GM18502 (cell line): Measurements from ENCODE around the gene CRTAC1.

Experiments
- ATAC-seq: cut with Tn5 transposase; IDR thresholded peaks from one replicate; pipeline ENCODE4 v1.9.1; 2021; ENCODE audit warnings: mild to moderate bottlenecking; ENCODE audit not compliant: unreplicated experiment, poor library complexity

The CRTAC1 gene

DNA sequence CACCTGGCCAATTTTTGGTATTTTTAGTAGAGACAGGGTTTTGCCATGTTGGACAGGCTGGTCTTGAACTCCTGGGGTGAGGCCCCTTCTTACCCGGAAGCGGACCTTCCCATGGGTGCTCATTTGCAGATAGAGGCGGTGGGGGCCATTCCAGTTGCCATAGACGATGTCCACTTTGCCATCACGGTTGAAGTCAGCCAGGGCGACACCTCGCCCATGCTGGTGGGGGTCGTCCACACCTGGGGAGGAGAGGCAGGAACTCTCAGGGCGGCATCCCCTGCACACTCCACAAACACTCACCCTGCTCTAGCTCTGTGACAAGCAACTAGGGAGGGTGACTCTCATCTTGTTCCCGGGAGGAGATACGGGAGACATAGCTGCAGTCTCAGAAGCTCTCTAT lies 125.8 kb downstream of the CRTAC1 start:
- ATAC-seq = no peak

DNA sequence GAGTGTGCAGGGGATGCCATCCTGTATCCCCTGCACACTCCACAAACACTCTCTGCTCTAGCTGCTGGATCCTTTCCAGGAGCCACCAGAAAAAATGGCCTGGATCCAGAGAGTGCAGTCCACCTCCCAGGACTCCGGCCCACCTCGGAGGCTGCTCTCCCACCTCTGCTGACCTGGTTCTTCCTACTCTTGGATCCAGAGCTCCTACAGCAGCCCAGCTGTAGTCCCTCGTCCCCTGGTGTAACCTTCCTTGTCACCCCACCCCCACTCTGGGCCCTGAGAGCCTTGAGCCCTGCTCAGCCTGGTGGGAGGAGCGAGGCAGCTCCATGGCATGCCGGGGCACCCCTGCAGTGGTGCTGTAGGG lies 126.4 kb downstream of the CRTAC1 start:
- no peak for ATAC-seq

DNA sequence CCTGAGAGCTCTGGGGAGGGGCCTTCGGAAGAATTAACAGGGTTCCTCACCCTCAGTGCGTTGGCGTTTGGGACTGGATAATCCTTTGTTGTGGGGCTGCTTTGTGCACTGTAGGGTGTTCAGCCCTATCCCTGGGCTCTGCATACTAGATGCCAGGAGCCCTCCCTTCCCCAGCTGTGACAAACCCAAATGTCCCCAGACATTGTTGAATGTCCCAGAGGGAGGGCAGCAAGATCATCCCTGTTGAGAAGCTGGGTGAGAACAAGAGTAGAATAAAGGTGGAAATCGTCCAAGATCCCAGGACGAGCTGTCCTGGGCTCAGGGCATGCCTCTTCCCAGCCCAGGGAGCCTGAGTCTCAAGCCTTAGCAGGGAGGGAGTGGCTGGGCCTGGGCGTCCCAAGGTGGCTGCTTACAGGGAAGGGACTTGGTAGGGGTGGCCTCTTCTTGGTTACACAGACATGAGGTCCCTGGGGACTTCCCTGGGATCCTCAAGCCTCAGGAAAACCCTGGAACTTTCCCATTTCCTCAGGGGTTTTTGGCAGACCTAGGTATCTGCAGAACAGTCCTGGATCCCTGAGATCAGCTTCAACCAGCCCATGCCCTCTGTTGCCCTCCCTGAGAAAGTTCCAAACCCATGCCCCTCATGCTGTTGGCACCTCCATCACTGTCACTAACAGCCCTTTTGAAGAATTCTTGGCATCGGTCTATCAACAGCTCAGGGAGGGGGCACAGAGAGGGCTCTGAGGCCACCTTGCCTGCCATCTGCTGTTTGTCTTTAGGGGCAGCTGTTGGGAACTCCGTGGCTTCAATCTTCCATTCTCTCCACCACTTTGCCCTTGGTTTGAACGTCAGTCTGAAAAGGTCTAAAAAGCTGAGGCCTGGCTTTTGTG lies 127.0 kb downstream of the CRTAC1 start:
- ATAC-seq = no peak

DNA sequence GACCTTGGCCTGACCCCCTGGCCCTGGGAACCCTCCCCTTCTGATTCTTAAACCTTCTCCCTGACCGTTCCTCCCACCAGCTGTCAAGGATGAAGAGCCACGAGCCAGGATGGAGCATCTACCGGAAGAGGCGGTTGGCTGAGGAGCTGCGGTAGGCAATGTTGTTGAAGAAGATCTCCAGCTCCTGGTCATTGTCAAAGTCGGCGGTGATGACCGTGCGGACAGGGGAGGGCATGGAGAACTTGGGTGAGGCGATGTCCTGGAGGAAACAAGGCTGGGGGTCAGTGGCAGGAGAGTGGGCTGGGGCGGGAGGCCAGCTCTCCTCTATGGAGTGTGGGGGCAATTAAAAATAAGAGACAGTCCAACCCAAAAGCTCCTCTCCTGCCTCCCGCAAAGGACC lies 129.0 kb downstream of the CRTAC1 start:
- ATAC-seq = no peak

DNA sequence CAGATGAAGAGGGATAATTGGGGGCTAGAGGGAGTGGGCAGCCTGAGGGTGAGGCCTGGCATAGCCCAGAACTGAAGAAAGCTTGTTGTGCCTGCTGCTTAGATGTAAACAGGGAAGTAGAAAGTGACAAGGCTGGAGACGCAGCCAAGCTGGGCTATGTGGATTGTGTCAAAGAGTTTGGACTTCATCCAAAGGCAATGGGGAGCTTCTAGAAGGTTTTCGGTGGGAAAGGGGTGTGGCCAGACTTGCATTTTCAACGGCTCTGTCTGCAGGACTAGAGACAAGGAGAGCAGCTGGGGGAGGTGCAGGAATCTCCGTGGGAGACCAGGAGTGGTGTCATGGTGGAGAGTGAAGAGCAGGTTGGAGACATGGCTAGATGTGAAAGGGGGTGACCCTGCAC lies 132.0 kb downstream of the CRTAC1 start:
- ATAC-seq = no peak

DNA sequence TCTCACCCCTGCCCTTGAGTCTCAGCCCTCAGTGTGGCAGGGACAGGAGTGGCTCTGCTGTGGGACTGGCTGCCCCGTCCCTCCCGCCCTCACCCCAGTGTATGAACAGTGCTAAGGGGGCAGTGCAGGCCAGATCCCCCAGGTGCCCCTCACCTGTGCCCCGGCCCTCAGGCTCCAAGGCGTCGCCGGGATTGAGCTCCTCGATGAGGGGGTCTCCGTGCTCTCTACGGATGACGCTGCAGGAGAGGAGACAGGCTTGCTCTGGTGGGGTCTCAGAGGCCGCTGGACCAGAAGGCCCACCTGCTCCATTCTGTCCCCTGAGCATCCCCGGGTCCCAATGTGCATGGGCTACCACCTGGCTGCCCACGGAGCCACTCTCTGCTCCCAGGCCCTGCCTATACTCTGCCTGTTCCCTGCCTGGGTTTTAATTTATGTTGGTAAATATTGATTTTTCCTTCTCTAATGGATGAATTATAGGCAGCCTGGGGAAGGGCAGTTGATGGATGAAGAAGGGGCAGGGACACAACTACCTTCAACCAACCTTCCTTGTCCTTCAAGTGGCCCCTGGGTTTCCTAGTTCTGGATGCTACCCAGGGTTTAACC lies 133.6 kb downstream of the CRTAC1 start:
- ATAC-seq = no peak

DNA sequence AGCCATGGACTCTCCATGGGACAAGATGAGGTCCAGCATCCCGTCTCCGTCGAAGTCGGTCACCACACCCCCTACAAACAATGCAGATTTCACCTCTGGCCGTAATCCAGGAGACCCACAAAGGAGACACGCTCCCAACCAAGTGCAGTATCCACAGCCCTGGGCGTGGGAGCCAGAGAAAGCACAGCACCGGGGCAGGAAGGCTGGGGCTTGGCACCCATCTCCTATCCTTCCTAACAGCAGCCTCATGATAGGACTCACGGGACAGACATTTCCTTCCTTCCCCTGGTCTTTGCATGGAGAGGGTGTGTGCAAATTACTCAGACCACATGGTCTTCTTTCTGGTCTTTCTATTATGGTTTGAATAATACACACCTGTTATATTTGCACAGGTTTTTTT lies 134.5 kb downstream of the CRTAC1 start:
- ATAC-seq = no peak

DNA sequence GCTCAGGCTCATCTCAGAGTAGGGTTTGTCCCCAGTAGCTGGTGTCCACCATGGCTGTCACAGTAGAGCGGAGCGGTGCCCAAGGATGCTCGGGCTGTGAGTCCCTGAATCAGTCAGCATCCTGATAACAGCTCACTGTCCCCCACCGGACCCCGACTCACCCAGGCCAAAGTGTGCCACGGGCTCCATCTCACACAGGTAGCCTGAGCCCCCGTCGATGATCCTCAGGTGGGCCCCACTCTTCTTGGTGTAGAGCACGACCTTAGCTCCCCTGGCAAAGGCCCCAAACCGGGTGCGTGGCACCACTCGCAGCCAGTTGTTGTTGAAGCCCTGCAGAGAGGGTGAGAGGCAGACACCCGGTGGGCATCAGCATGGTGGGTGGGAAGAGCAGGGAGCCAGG lies 135.3 kb downstream of the CRTAC1 start:
- no peak for ATAC-seq

DNA sequence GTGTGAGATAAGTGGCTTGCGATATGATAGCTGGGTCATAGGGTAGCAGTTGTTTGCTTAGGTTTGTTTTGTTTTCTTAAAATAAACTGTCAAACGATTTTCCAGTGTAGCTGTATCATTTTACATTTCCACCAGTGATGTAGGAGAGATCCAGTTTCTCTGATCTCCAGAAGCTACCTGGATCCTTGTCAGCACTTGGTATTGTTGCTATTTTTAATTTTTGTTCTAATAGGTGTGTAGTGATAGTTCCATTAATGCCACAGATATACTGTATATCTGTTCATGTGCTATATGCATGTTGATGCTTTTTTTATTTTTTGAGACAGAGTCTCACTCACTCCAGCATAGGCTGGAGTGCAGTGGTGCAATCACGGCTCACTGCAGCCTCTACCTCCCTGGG lies 136.3 kb downstream of the CRTAC1 start:
- ATAC-seq = no peak

DNA sequence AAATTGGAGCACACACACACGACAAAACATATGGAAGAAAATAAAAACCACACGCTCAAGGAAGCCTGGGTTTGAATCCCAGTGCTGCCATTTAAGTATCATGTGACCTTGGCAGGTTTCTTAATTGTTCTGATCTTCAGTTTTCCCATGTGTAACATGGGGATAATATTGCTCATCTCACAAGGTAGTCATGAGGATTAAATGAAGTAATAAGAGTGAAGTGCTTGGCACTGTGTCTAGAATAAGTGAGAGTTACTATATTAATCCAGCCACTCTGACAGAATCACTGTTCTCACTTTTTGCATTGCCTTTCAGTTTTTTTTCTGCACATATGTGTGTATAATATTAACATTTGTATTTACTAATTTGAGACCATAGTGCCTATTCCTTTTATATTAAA lies 137.5 kb downstream of the CRTAC1 start:
- no peak for ATAC-seq

DNA sequence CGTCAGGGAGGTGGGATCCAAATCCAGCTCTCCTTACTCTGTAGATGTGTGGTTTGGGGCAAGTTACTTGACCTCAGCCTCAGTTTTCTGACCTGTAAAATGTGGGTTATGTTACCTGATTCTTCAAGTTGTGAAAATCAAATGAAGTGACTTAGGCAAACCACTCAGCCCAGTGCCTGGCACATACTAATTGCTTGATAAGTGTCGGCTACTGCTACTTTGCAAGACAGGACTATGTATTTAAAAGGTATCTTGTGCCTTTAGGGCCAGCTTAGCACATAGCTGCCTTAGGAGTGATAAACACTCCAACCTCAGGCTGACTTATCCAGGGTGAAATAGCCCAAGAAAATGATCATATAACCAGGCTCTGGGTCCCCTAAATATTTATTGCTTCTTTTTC lies 137.9 kb downstream of the CRTAC1 start:
- ATAC-seq = no peak

DNA sequence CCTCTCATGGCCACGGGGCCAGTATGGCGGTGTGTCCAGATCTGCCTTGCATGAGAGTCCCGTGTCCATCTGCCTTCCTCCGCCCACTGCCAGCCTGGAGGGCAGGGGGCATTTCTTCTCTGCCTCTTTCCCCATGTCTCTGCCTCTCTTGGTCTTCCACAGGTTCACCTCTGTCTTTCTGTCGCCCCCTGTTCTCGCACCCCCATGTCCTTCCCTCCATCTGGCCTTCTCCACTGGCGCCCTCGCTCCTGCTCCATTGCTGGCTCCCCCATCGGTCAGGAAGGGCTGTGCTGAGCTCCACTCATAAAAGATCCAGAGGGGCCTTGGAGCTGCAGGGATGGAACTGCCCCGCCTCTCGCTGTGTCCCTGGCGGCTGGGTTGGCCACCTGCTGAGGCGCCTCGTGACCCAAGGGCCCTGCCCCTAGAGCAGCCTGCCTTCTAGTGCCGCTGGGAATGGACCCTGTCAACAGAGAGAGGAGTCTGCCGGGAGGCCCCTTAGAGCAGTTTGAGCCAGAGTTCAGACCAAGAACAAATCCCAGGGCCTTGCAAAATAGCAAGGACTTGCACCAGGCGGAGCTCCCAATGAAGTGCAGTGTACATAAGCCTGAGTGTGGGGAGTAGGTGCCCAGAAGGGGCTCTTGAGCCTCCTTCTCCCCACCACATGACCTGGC lies 138.8 kb downstream of the CRTAC1 start:
- no peak for ATAC-seq

DNA sequence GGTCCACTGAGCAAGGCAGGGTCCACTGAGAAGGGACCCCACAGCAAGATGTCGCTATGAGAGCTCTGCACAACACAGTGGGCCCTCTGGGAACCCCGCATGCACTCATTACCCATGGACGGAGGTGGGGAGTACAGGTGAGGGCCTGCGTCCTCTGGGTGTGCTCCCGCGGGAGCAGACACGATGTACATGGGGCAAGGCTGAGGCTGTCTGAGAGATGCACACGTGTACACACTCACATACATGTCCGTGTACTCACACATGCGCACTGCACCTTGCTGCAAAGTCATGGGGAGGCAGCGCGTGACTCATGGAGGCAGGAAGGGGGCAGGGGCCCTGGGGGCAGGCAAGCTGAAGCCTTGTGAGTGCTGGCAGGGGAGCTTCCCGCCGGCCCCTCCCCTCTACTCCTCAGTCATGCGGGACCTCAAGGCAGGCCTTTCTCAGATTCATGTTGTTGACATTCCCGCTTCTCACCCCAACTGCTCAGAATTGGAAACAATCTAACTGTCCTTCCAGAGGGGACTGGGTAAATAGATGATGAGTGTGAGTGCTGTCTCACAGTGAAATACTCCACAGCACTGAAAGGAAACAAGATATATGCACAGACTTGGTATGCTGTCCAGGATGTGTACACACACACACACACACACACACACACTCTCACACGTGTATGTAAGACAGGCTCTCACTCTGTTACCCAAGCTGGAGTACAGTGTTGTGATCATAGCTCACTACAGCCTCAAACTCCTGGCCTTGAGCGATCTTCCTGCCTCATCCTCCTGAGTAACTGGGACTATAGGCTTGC lies 140.8 kb downstream of the CRTAC1 start:
- ATAC-seq = no peak

DNA sequence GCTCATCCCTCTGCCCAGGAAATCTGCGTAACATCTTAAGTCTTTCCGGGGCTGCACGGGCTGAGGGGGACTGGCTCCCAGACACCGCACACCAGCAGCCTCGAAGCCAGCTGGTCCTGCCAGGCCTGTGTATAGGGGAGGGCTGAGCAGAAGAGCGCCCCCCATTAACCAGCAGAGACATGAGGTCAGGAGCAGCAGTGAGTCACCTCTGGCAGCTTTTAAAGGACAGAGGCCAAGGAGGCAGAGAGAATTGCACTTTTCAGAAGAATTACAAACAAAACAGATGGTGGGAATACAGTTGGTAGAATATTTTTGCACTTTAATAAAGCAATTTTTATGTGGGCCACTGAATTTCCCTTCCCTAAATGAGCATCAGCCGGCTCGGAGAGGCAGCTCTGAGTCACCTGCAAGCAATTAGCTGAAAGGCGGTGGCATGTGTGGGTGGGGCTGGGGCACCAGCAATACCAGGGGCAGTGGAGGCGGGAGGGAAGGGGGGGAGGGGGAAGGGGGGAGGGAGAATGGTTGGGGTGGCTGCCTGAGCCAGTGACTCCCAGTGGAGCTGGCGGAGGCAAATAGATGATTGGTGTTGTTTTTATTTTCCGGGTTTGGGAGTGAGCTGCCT lies 141.7 kb downstream of the CRTAC1 start:
- no peak for ATAC-seq

DNA sequence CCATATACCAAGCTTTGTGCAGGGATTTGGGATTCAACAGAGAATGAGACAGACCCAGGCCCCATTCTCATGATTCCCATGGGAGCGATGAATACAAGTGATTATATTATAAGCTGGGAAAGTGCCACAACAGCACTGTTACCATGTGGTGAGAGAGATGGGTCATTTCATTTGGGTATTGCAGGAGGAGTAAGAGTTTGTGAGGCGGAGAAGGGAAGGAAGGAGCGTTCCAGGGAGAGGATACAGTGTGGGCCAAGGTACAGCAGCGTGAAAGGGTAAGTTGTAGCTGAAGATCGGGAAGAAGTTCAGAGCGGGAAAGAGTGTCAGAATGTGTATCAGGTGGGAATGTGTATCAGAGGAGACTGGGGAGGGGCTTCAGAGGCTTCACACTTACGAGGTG lies 142.3 kb downstream of the CRTAC1 start:
- no peak for ATAC-seq

DNA sequence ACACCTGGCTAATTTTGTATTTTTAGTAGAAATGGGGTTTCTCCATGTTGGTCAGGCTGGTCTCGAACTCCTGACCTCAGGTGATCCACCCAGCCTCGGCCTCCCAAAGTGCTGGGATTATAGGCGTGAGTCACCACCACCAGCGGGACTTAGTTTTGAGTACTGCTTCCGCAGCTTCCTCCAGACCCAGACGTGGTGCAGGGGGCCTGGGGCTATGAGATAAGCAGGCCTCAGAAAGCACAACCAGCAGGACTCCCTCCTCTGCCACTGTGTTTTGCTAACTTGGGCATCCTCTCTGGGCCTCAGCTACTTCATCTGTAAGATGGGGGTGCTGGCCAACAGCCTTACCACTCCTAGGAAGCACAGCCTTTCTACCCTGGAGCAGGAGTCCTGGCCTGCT lies 143.0 kb downstream of the CRTAC1 start:
- no peak for ATAC-seq

DNA sequence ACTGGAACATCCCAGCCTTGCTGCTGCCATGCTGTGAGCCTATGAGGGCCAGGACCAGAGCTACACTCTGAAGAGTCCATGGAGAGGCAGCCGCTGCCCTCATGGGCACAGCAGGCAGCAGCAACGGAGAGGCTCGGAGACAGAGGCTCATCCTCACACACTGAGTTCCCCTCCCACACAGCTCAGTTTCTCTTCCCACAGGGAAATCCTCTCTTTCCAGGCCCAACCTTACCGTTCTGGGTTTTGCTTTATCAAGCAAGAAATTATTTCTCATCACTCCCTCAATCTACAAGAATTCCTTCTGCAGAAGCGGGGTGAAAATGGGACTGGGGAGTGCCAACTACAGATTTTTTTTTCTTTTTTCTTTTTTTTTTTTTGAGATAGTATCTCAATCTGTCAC lies 144.1 kb downstream of the CRTAC1 start:
- no peak for ATAC-seq

DNA sequence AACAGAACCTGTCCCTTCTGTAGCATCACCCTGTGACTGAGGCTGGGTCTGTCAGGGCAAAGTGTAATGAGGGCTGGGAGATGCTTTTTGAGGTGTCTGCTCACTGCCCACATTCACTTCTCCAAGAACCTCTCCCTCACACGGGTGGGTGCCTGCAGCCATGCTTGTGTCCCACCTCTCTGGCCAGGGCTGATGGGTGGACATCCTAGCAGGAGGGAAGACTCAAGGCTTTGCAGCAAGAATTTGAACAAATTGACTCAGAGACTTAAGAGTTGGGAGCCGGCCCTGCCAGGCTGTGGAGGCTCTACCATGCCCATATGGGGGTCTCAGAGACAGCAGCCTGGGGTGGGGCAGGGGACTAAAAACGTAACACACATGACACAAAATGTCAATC lies 147.3 kb downstream of the CRTAC1 start:
- no peak for ATAC-seq

DNA sequence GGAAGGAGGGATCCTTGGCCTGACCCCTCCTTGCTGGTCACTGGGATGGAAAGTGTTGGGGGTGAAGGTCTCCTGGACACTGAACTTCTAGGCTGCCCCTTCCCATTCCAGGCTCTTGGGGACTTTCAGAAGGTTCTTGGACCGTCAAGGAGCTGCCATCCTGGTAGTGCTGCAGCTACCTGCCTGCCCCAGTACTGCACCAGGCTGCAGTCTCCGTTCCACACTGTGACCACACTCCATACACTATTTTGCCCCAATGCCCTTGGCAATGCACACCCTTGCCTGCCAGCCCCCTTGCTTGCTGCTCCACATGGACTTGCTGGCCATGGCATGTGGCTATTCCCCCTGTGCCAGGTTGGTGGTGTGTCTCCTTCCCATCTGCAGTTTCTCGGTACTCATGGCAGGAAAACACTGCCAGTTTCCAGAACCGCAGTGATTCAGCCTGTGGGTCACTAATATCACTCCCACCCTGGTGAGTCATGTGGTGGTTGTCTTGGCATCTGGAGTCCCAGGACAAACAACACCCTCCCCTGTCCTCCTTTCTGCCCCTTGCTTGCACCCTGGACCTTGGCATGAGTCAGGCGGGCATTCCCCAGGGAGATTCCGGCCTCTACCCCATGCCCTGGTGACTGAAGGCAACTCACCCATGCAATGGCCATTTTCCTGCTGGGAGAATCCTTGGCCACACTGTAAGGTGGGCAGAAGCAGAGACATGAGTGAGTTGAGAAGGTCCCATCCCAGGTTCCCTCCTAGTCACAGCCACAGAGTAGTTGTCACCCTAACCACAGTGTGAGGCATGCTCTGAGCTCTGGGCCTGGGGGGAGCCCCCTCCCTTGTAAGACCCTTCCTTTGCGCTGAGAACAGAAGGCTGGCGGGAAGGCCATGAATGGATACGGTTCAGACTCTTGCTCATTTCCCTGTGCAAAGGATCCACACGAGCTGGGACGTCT lies 148.0 kb downstream of the CRTAC1 start:
- no peak for ATAC-seq
